Activated CD8-positive, alpha-beta memory T cell treated with anti-CD3 and anti-CD28 coated beads, Interleukin-2, amount 10 ng/mL, durations not matched to agents 7 days and 5 days (primary cell): ENCODE data around the gene UQCC2. TPM values are rescaled to one million over a fixed set of nuclear protein-coding genes. Genes with fewer than 3 reads are reported as not detected.

Experiments
- microRNA-seq: library from miRNA; unstranded; fragments of <30 nt; microRNA quantifications from one replicate; pipeline ENCODE4 v1.2.0, GENCODE V29; 2022
- total RNA-seq, 2 experiments: library from RNA; stranded (reverse); gene quantifications; one replicate each; pipeline ENCODE4 v1.2.3, GENCODE V29; 2021

Gene UQCC2
- total RNA-seq, 2 experiments from 2014 or later: 94.8 to 108 TPM

Small RNA genes lying within 50 kb of the gene (microRNA-seq; reads per million reads assigned to microRNA genes)
- gene MIR3934: 15.7 reads per million, percentile 39 among the genes with 10 or more reads in this experiment

Other genes starting within 250 kb of the UQCC2 start
- gene BAK1, start 131.4 kb downstream of the UQCC2 start, total RNA-seq: 10 to 100 TPM; 70.9 to 74.4 TPM
- gene ITPR3, start 90.4 kb downstream of the UQCC2 start, total RNA-seq: 10 to 100 TPM; 44.9 to 71.3 TPM
- gene IP6K3, start 35.2 kb upstream of the UQCC2 start, total RNA-seq: not detected
- gene LEMD2, start 77.4 kb upstream of the UQCC2 start, total RNA-seq: 10 to 100 TPM; 64.9 to 80.3 TPM
- gene MLN, start 92.3 kb upstream of the UQCC2 start, total RNA-seq: not detected